GM12878 (cell line): ENCODE data around the gene PTS. TPM values are rescaled to one million over a fixed set of nuclear protein-coding genes. Genes with fewer than 3 reads are reported as not detected.

Experiments
- ATAC-seq: fragments of 200-7000 bp; cut with Tn5 transposase; 3 replicates; pipeline ENCODE4 v1.9.1; 2020; ENCODE audit warnings: mild to moderate bottlenecking, moderate library complexity
- BruUV-seq: library from RNA; stranded (reverse); fragments of 400-500 nt; replicated peaks from 2 replicates; lab custom pipeline; 2021; lab: Mats Ljungman, UMichigan
- CTCF ChIA-PET: fragments of 300-600 bp; sonication (Branson Sonifier 250); formaldehyde crosslinking; extraction: SDS; loops from one replicate; lab custom pipeline; 2021; ENCODE audit warnings: inconsistent platforms; lab: Yijun Ruan, JAX
- POLR2A ChIA-PET: fragments of 350-600 bp; formaldehyde crosslinking; extraction: SDS; loops from one replicate; lab custom pipeline; 2021; ENCODE audit warnings: inconsistent platforms; lab: Charles Lee
- RAD21 ChIA-PET: fragments of 300-600 bp; sonication (Branson Sonifier 250); formaldehyde crosslinking; loops from one replicate; lab custom pipeline; 2023; ENCODE audit warnings: antibody characterized with exemption; ENCODE audit not compliant: unreplicated experiment; lab: Charles Lee
- SMC1A ChIA-PET: fragments of 300-600 bp; sonication (Branson Sonifier 250); formaldehyde crosslinking; loops from one replicate; lab custom pipeline; 2023; ENCODE audit not compliant: unreplicated experiment, uncharacterized antibody; lab: Charles Lee
- DNase-seq: peaks from one replicate; pipeline ENCODE4 v3.0.0-alpha.2; 2011; ENCODE audit warnings: low read depth, low spot score
- FAIRE-seq: peaks from 3 replicates; lab custom pipeline; 2011; peaks lifted over from hg19 to GRCh38; lab: Jason Lieb, UNC
- H2AFZ ChIP-seq: 2 replicates; pipeline ENCODE4 v1.6.0; 2011; ENCODE audit warnings: low read depth, low read length, control low read depth; ENCODE audit not compliant: control insufficient read depth
- H3K27ac ChIP-seq: 2 replicates; pipeline ENCODE4 v1.5.1; 2011; ENCODE audit warnings: control low read depth; ENCODE audit not compliant: control insufficient read depth, insufficient read depth
- H3K27me3 ChIP-seq, 2 experiments: replicated peaks in 1 of 2; 2 replicates each; pipeline versions ENCODE4 v1.6.0 to v1.6.1; 2011; ENCODE audit warnings: low read length in 1 of 2; ENCODE audit not compliant: control insufficient read depth in 2 of 2, insufficient read depth in 2 of 2
- H3K36me3 ChIP-seq, 2 experiments: 2 replicates each; pipeline ENCODE4 v1.5.1; 2011; ENCODE audit warnings: low read length in 1 of 2; ENCODE audit not compliant: control insufficient read depth in 2 of 2, insufficient read depth in 2 of 2
- H3K4me1 ChIP-seq: 2 replicates; pipeline ENCODE4 v1.6.1; 2011; ENCODE audit warnings: mild to moderate bottlenecking, low read length, moderate library complexity, mixed read lengths; ENCODE audit not compliant: control insufficient read depth, insufficient read depth
- H3K4me2 ChIP-seq: 2 replicates; pipeline ENCODE4 v1.6.0; 2011; ENCODE audit warnings: control low read depth; ENCODE audit not compliant: control insufficient read depth, insufficient read depth
- H3K4me3 ChIP-seq: fragments of 200-600 bp; sonication (generic); 2 replicates; pipeline ENCODE4 v1.5.1; 2016
- H3K79me2 ChIP-seq: 2 replicates; pipeline ENCODE4 v1.6.0; 2011; ENCODE audit warnings: low read length; ENCODE audit not compliant: control insufficient read depth, insufficient read depth
- H3K9ac ChIP-seq: 2 replicates; pipeline ENCODE4 v1.8.0; 2011; ENCODE audit warnings: low read length, control low read depth, mixed read lengths; ENCODE audit not compliant: control insufficient read depth, insufficient read depth
- H3K9me3 ChIP-seq: replicated peaks from 3 replicates; pipeline ENCODE4 v1.5.1; 2011; ENCODE audit warnings: mild to moderate bottlenecking, low read length; ENCODE audit not compliant: control insufficient read depth, insufficient read depth
- H4K20me1 ChIP-seq: 2 replicates; pipeline ENCODE4 v1.6.0; 2011; ENCODE audit not compliant: control insufficient read depth, insufficient read depth
- CBX3 ChIP-seq: fragments of 200-600 bp; sonication (generic); IDR thresholded peaks from 2 replicates; pipeline ENCODE4 v1.6.1; 2016; ENCODE audit warnings: low read depth, borderline replicate concordance
- EP300 ChIP-seq, 2 experiments: fragments of 150-350 bp in 1 of 2; IDR thresholded peaks; 2 replicates each; pipeline ENCODE4 v1.6.1; 2011 to 2012; ENCODE audit warnings: low read depth in 2 of 2, low read length in 2 of 2, borderline replicate concordance in 1 of 2, improper control_type of control experiment in 1 of 2, inconsistent platforms in 1 of 2; ENCODE audit not compliant: control insufficient read depth in 1 of 2
- EZH2 ChIP-seq: IDR thresholded peaks from 2 replicates; pipeline ENCODE4 v1.6.1; 2012; ENCODE audit warnings: low read depth, mild to moderate bottlenecking, control low read depth, inconsistent platforms, low read length, borderline replicate concordance; ENCODE audit not compliant: control insufficient read depth
- GATAD2B ChIP-seq: fragments of 450-650 bp; conservative IDR thresholded peaks from 2 replicates; pipeline ENCODE4 v1.6.1; 2017; ENCODE audit warnings: low read depth, mild to moderate bottlenecking, moderate library complexity
- JUNB ChIP-seq: IDR thresholded peaks from 2 replicates; pipeline ENCODE4 v1.6.1; 2016; ENCODE audit warnings: antibody characterized with exemption, mild to moderate bottlenecking
- MTA2 ChIP-seq: fragments of 450-650 bp; IDR thresholded peaks from 2 replicates; pipeline ENCODE4 v1.6.1; 2016; ENCODE audit warnings: low read depth, mild to moderate bottlenecking, moderate library complexity
- MXI1 ChIP-seq: fragments of 150-350 bp; IDR thresholded peaks from 2 replicates; pipeline ENCODE4 v1.6.1; 2011; ENCODE audit warnings: low read depth, mild to moderate bottlenecking, inconsistent platforms, low read length, improper control_type of control experiment
- MYC ChIP-seq: IDR thresholded peaks from 2 replicates; pipeline ENCODE4 v1.6.1; 2011; ENCODE audit warnings: mild to moderate bottlenecking, low read length, moderate library complexity, inconsistent platforms; ENCODE audit not compliant: insufficient read depth, insufficient replicate concordance, insufficient read length, severe bottlenecking
- NFYA ChIP-seq: IDR thresholded peaks from 2 replicates; pipeline ENCODE4 v1.6.1; 2011; ENCODE audit warnings: low read depth, mild to moderate bottlenecking, low read length, improper control_type of control experiment, borderline replicate concordance
- NFYB ChIP-seq: IDR thresholded peaks from 2 replicates; pipeline ENCODE4 v1.6.1; 2011; ENCODE audit warnings: low read depth, mild to moderate bottlenecking, low read length, improper control_type of control experiment, moderate library complexity; ENCODE audit not compliant: insufficient read depth
- RCOR1 ChIP-seq: conservative IDR thresholded peaks from 2 replicates; pipeline ENCODE4 v1.6.1; 2012; ENCODE audit warnings: low read depth, low read length, improper control_type of control experiment
- RFX5 ChIP-seq: IDR thresholded peaks from 2 replicates; pipeline ENCODE4 v1.6.1; 2011; ENCODE audit warnings: low read depth, low read length, improper control_type of control experiment
- RUNX3 ChIP-seq: IDR thresholded peaks from 2 replicates; pipeline ENCODE4 v1.6.1; 2012; ENCODE audit warnings: low read length, inconsistent platforms
- SIX5 ChIP-seq: IDR thresholded peaks from 2 replicates; pipeline ENCODE4 v1.6.1; 2011; ENCODE audit warnings: mild to moderate bottlenecking, low read depth, low read length, moderate library complexity; ENCODE audit not compliant: severe bottlenecking
- TCF3 ChIP-seq: IDR thresholded peaks from 2 replicates; pipeline ENCODE4 v1.6.1; 2012; ENCODE audit warnings: low read depth, mild to moderate bottlenecking, low read length, borderline replicate concordance; ENCODE audit not compliant: insufficient read depth
- USF2 ChIP-seq: IDR thresholded peaks from 2 replicates; pipeline ENCODE4 v1.6.1; 2011; ENCODE audit warnings: low read depth, low read length, improper control_type of control experiment, borderline replicate concordance
- YBX1 ChIP-seq: fragments of 450-650 bp; IDR thresholded peaks from 2 replicates; pipeline ENCODE4 v1.6.1; 2016; ENCODE audit warnings: antibody characterized with exemption
- ZNF217 ChIP-seq: fragments of 450-650 bp; IDR thresholded peaks from 2 replicates; pipeline ENCODE4 v1.6.1; 2017; ENCODE audit warnings: antibody characterized with exemption, mild to moderate bottlenecking
- ZSCAN29 ChIP-seq: fragments of 450-650 bp; IDR thresholded peaks from 2 replicates; pipeline ENCODE4 v1.6.1; 2017; ENCODE audit warnings: mild to moderate bottlenecking, moderate library complexity
- in situ Hi-C: fragments of 300-500 bp; cut with MboI; formaldehyde crosslinking; loops from 9 replicates; pipeline ENCODE4 v1.14.3; 2018; ENCODE audit warnings: mixed read lengths
- intact Hi-C: fragments of 100-400 bp; cut with micrococcal nuclease; formaldehyde crosslinking; loops from one replicate; pipeline ENCODE4 v1.14.2; 2022; ENCODE audit not compliant: unreplicated experiment
- polyA plus RNA-seq, 11 experiments: library from polyadenylated mRNA; depleted of rRNA in 4 of 11; unstranded in 6 of 11; stranded (reverse) in 5 of 11; fragments of >200 nt; fragmentation: Nextera tagmentation in 4 of 11; fragmentation: Illumina TruSeq in 1 of 11; extraction: Ambion mirVana in 4 of 11; extraction: Trizol in 1 of 11; gene quantifications; 1 replicate in 1 of 11; 2 replicates in 10 of 11; pipeline versions ENCODE4 v1.2.1 to v1.2.3, GENCODE V29; 2011 to 2016; ENCODE audit warnings: inconsistent platforms in 2 of 11, missing spikeins in 2 of 11, low read depth in 1 of 11
- total RNA-seq, 4 experiments: library from RNA; depleted of rRNA in 3 of 4; stranded (reverse); fragments of >200 nt in 3 of 4; fragmentation: Illumina TruSeq in 1 of 4; extraction: Trizol in 1 of 4; gene quantifications; 2 replicates each; pipeline versions ENCODE4 v1.2.1 to v1.2.3, GENCODE V29; 2013 to 2021
- TF ChIP-seq, protein P1 (sequence below): IDR thresholded peaks from 2 replicates; pipeline ENCODE4 v1.6.1; 2012; ENCODE audit warnings: low read depth, low read length, improper control_type of control experiment

Gene PTS
- total and polyA plus RNA-seq, 10 of the 15 experiments (the other 5 are each of a cell fraction or from before 2014, with no cell fraction given): 11.7 to 47.6 (median 15.5) TPM

DNA sequence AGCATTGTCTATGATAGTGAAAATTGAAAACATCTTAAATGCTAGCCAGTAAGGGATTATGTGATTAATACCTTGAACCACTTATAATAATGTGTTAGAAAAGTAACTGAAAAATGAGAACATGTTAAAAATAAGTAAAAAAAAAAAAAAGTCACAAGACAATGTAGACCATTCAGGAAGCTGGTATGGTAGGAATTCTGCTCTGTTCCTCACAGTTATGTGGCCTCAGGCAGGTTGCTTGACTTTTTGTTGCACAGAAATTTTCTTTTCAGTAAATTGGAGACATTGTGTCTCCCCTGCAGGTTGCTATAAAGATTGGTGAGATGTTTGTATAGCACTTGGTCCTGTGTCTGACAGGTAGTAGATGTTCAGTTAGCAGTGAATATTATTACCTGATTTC is 51.7 kb downstream of the PTS start:
- Histone ChIP-seq H4K20me1 (no peaks in the 10 kb centered on the region), H3K9me3 (no peaks in the 10 kb centered on the region), H3K27me3 (no peaks in the 10 kb centered on the region), H3K36me3 (no peaks in the 10 kb centered on the region), H3K9ac (no peak overlapping the region), H3K27ac (no peak overlapping the region), H3K79me2 (no peaks in the 10 kb centered on the region), H3K4me1 (no peaks in the 10 kb centered on the region), H3K4me3 (no peak overlapping the region), H2AFZ (no peak overlapping the region), H3K4me2 (no peak overlapping the region)
- BruUV-seq: no TSS peak
- ATAC-seq (no peak), DNase-seq (no peak), FAIRE-seq (no peak)
- in situ Hi-C loops (loop anchor here (5.0 to 10.0 kb wide), 2 partner anchors 56 to 343 kb away; partner anchors contain the start of gene DIXDC1), intact Hi-C loops (no loop called here)
- SMC1A ChIA-PET: interaction anchor here (0.6 to 8.4 kb wide), 2 partner anchors 12 to 56 kb away, joined by 3 to 161 read pairs; partner anchors contain the start of gene PTS
- POLR2A ChIA-PET: no interaction called here
- TF ChIP-seq CBX3 (no peak), MYC (no peak), ZNF217 (no peak), MXI1 (no peak), MTA2 (no peak), ZSCAN29 (no peak), NFYA (no peak), GATAD2B (no peak), USF2 (no peak), SIX5 (no peak), TCF3 (no peak), NFYB (no peak), JUNB (no peak), YBX1 (no peak), RUNX3 (no peak), RCOR1 (no peak), RFX5 (no peak), EZH2 (no peak), EP300 (IDR thresholded peaks at IDR 0.05; ENCODE audit: borderline replicate concordance in 1 of 2, control insufficient read depth in 1 of 2, low read depth in 2 of 2, low read length in 2 of 2) (no peak)
- TF ChIP-seq, protein P1, sequence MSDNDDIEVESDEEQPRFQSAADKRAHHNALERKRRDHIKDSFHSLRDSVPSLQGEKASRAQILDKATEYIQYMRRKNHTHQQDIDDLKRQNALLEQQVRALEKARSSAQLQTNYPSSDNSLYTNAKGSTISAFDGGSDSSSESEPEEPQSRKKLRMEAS: no peak
- CTCF ChIA-PET: interaction anchor here (1.6 to 9.3 kb wide), 3 partner anchors 9 to 165 kb away, joined by 3 to 314 read pairs (median 121); partner anchors contain the start of gene PTS
- RAD21 ChIA-PET: interaction anchor here (2.7 kb wide), 1 partner anchor 54 kb away, joined by 16 read pairs; no protein-coding TSS in a partner anchor
